MM.1S (cell line): Measurements from ENCODE around the gene ALKBH5.

Experiments
- DNase-seq: peaks from one replicate; pipeline ENCODE4 v3.0.0-alpha.2; 2015
- H2AFZ ChIP-seq: fragments of 300-600 bp; sonication (generic); 2 replicates; pipeline ENCODE4 v1.6.0; 2016; ENCODE audit warnings: antibody characterized with exemption, low read length
- H3F3A ChIP-seq: fragments of 300-600 bp; sonication (generic); 2 replicates; pipeline ENCODE4 v1.6.1; 2016; ENCODE audit warnings: mild to moderate bottlenecking, antibody characterized with exemption, low read length, moderate library complexity, mixed read lengths; ENCODE audit not compliant: insufficient read depth
- H3K27ac ChIP-seq: fragments of 300-600 bp; sonication (generic); 2 replicates; pipeline ENCODE4 v1.5.1; 2016; ENCODE audit warnings: mild to moderate bottlenecking, low read length
- H3K27me3 ChIP-seq: fragments of 300-600 bp; sonication (generic); replicated peaks from 2 replicates; pipeline ENCODE4 v1.6.0; 2016; ENCODE audit warnings: low read length; ENCODE audit not compliant: insufficient read depth
- H3K36me3 ChIP-seq: fragments of 300-600 bp; sonication (generic); replicated peaks from 2 replicates; pipeline ENCODE4 v1.6.1; 2016; ENCODE audit warnings: mild to moderate bottlenecking, low read length, mixed read lengths; ENCODE audit not compliant: insufficient read depth
- H3K4me1 ChIP-seq: fragments of 300-600 bp; sonication (generic); 2 replicates; pipeline ENCODE4 v1.6.1; 2016; ENCODE audit warnings: low read length, mixed read lengths
- H3K4me2 ChIP-seq: fragments of 300-600 bp; sonication (generic); 2 replicates; pipeline ENCODE4 v1.6.0; 2016; ENCODE audit warnings: low read depth, low read length
- H3K4me3 ChIP-seq: fragments of 300-600 bp; sonication (generic); 2 replicates; pipeline ENCODE4 v1.5.1; 2016; ENCODE audit warnings: low read length, mixed read lengths
- H3K79me2 ChIP-seq: fragments of 300-600 bp; sonication (generic); 2 replicates; pipeline ENCODE4 v1.6.1; 2016; ENCODE audit warnings: mixed run types, low read length, mixed read lengths
- H3K9ac ChIP-seq: fragments of 300-600 bp; sonication (generic); 2 replicates; pipeline ENCODE4 v1.6.1; 2016; ENCODE audit warnings: low read length, mixed read lengths
- H3K9me2 ChIP-seq: fragments of 300-600 bp; sonication (generic); replicated peaks from 2 replicates; pipeline ENCODE4 v1.6.1; 2016; ENCODE audit warnings: mild to moderate bottlenecking, low read length, mixed read lengths; ENCODE audit not compliant: insufficient read depth
- H3K9me3 ChIP-seq: fragments of 300-600 bp; sonication (generic); replicated peaks from 2 replicates; pipeline ENCODE4 v1.6.1; 2016; ENCODE audit warnings: mild to moderate bottlenecking, low read length, mixed read lengths; ENCODE audit not compliant: insufficient read depth
- H4K20me1 ChIP-seq: fragments of 300-600 bp; sonication (generic); 2 replicates; pipeline ENCODE4 v1.6.1; 2016; ENCODE audit warnings: mild to moderate bottlenecking, low read length, moderate library complexity, mixed read lengths; ENCODE audit not compliant: insufficient read depth
- EZH2 ChIP-seq: fragments of 300-600 bp; sonication (generic); optimal IDR thresholded peaks from 2 replicates; pipeline ENCODE3; 2017; ENCODE audit warnings: low read depth, mild to moderate bottlenecking, antibody characterized with exemption, low read length, mixed read lengths
- EZH2phosphoT487 ChIP-seq: fragments of 300-600 bp; sonication (generic); IDR thresholded peaks from 2 replicates; pipeline ENCODE4 v1.6.1; 2018; ENCODE audit warnings: antibody characterized with exemption, low read length
- TF ChIP-seq, protein P1 (sequence below): fragments of 300-600 bp; sonication (generic); IDR thresholded peaks from 2 replicates; pipeline ENCODE4 v1.5.1; 2016; ENCODE audit warnings: antibody characterized with exemption, low read length, mixed read lengths

The ALKBH5 gene

DNA sequence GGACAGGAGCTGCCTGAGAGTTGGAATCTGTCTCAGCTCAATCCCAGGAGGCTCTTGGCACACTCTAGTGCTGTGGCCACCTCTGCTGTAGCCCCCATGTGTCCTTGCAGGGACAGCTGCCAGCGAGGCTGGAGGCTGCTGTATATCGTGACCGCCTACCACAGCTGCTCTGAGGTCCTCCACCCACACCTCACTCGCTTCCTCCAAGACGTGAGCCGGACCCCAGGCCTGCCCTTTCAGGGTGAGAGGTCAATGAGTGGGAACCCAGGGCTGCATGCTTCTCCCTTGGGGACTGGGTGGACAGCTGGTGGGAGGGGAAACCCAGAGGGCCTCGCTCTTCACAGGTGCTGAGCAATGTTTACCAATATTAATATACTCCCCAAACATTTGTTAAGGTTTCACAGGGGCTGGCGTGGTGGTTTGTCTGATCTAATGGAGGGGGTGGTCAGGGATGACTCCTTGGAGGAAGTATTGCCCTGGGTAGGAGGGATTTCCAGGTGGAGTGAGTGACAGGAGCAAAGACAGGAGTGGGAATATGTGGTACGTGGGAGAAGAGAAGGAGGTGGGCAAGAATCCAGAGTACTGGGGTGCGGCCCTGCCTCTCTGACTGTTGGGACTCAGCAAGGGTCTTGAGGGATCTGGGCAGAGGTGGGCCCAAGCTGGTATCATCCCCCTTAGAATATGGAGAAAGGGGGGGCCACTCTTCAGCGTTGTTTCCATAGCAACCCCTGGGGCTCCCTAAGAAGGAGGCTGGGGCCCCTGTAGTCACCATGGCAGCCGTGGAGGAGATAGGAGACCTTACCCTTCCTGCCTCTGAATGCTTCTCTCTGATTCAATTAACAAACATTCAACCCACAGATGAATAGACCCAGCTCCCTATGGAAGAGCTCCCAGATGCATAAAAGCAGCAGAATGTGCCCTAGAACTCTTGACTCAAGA, 22.2 kb upstream of the ALKBH5 start:
- Histone ChIP-seq H2AFZ (no peak overlapping the region), H3K4me1 (no peaks in the 10 kb centered on the region), H3K4me3 (no peak overlapping the region), H3K4me2 (no peak overlapping the region), H3F3A (no peaks in the 10 kb centered on the region), H3K36me3 (no peaks in the 10 kb centered on the region), H3K9me2 (no peaks in the 10 kb centered on the region), H3K27me3 (peaks cover 5% of the 10 kb centered on the region; the same call in 1 of the 2 replicates), H3K9me3 (no peaks in the 10 kb centered on the region), H4K20me1 (no peaks in the 10 kb centered on the region), H3K79me2 (no peaks in the 10 kb centered on the region), H3K9ac (no peak overlapping the region), H3K27ac (no peak overlapping the region)
- no peak for TF ChIP-seq EZH2phosphoT487
- no peak for TF ChIP-seq EZH2
- TF ChIP-seq, protein P1, sequence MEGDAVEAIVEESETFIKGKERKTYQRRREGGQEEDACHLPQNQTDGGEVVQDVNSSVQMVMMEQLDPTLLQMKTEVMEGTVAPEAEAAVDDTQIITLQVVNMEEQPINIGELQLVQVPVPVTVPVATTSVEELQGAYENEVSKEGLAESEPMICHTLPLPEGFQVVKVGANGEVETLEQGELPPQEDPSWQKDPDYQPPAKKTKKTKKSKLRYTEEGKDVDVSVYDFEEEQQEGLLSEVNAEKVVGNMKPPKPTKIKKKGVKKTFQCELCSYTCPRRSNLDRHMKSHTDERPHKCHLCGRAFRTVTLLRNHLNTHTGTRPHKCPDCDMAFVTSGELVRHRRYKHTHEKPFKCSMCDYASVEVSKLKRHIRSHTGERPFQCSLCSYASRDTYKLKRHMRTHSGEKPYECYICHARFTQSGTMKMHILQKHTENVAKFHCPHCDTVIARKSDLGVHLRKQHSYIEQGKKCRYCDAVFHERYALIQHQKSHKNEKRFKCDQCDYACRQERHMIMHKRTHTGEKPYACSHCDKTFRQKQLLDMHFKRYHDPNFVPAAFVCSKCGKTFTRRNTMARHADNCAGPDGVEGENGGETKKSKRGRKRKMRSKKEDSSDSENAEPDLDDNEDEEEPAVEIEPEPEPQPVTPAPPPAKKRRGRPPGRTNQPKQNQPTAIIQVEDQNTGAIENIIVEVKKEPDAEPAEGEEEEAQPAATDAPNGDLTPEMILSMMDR: no peak
- no peak for DNase-seq

DNA sequence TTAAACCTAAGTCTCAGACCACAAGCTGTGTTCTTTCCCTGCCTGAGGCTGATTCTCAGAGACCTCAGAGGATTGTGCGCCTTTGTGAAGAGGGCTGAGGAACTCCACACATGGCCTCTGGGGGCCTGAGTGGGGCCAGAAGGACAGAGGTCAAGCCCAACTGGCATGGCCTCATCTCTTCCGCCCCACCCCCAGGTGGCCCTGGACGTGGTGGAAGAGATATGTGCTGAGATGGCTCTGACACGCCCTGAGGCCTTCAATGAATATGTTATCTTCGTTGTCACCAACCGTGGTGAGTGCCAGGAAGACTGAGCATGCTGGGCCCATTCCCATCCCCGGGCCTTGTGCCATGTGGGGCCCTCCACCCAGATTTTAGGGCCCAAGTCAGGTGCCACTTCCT, 20.1 kb upstream of the ALKBH5 start:
- H3K4me1 ChIP-seq: no peaks in the 10 kb centered on the region
- H3K79me2 ChIP-seq: no peaks in the 10 kb centered on the region
- no peak overlapping the region for H3K27ac ChIP-seq
- no peaks in the 10 kb centered on the region for H3K36me3 ChIP-seq
- no peaks in the 10 kb centered on the region for H4K20me1 ChIP-seq
- no peak overlapping the region for H3K9ac ChIP-seq
- H2AFZ ChIP-seq: no peak overlapping the region
- no peaks in the 10 kb centered on the region for H3K9me2 ChIP-seq
- no peaks in the 10 kb centered on the region for H3F3A ChIP-seq
- H3K27me3 ChIP-seq: peaks cover 5% of the 10 kb centered on the region; the same call in 1 of the 2 replicates
- H3K4me2 ChIP-seq: no peak overlapping the region
- no peaks in the 10 kb centered on the region for H3K9me3 ChIP-seq
- H3K4me3 ChIP-seq: no peak overlapping the region
- DNase-seq: no peak
- TF ChIP-seq, protein P1: no peak
- no peak for TF ChIP-seq EZH2
- TF ChIP-seq EZH2phosphoT487: no peak

DNA sequence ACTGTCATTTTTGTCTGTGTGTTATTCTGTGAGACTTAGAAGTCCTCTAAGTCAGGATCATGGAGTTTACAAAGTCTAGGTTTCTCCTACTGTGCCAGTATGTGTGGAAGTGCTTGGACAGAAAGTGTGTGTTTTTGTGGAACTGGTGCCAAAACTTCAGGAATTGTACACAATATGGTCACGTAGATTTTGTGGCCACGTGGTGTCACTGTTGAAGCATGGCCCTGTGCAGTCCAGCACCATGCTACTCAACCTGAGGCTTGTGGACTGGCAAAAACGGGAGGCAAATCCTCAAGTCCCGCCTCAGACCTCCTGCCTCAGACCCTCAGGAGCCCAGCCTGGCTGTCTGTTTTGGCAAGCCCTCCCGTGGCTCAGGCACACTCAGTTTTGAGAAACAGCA, 16.7 kb upstream of the ALKBH5 start:
- no peaks in the 10 kb centered on the region for H3K36me3 ChIP-seq
- TF ChIP-seq EZH2 (no peak), EZH2phosphoT487 (no peak)
- TF ChIP-seq, protein P1: peak; percentile 20
- no peak overlapping the region for H3K27ac ChIP-seq
- DNase-seq: no peak
- no peak overlapping the region for H3K4me3 ChIP-seq
- H3K4me1 ChIP-seq: no peaks in the 10 kb centered on the region
- H2AFZ ChIP-seq: no peak overlapping the region
- H3K79me2 ChIP-seq: no peaks in the 10 kb centered on the region
- no peaks in the 10 kb centered on the region for H4K20me1 ChIP-seq
- no peak overlapping the region for H3K4me2 ChIP-seq
- no peak overlapping the region for H3K9ac ChIP-seq
- H3K27me3 ChIP-seq: no peaks in the 10 kb centered on the region
- H3F3A ChIP-seq: no peaks in the 10 kb centered on the region
- no peaks in the 10 kb centered on the region for H3K9me3 ChIP-seq
- no peaks in the 10 kb centered on the region for H3K9me2 ChIP-seq
